Fibroblast of lung (primary cell): Measurements from ENCODE around the gene DIP2C. TPM values are rescaled to one million over a fixed set of nuclear protein-coding genes. Genes with fewer than 3 reads are reported as not detected.

ENCODE experiments used
- DNase-seq, 2 donors: peaks; one replicate each; pipeline versions ENCODE4 v3.0.0 to v3.0.0-alpha.2; 2010; ENCODE audit warnings: low read depth in 2 of 2
- H2AFZ ChIP-seq: 2 replicates; pipeline ENCODE4 v1.5.1; 2012; ENCODE audit warnings: low read length, control low read depth, inconsistent platforms
- H3K27ac ChIP-seq: 2 replicates; pipeline ENCODE4 v1.5.1; 2011; ENCODE audit warnings: low read length, control low read depth; ENCODE audit not compliant: insufficient read depth
- H3K27me3 ChIP-seq: 2 replicates; pipeline ENCODE4 v1.5.1; 2011; ENCODE audit warnings: mild to moderate bottlenecking, low read length; ENCODE audit not compliant: control insufficient read depth, insufficient read depth
- H3K36me3 ChIP-seq: 2 replicates; pipeline ENCODE4 v1.5.1; 2011; ENCODE audit warnings: low read length; ENCODE audit not compliant: control insufficient read depth, insufficient read depth
- H3K4me1 ChIP-seq: 2 replicates; pipeline ENCODE4 v1.5.1; 2011; ENCODE audit warnings: low read length; ENCODE audit not compliant: control insufficient read depth, insufficient read depth; ENCODE audit errors: extremely low read depth
- H3K4me2 ChIP-seq: 2 replicates; pipeline ENCODE4 v1.5.1; 2011; ENCODE audit warnings: low read length, control low read depth; ENCODE audit not compliant: insufficient read depth; ENCODE audit errors: extremely low read depth
- H3K4me3 ChIP-seq, 4 experiments: fragments of 200-600 bp in 1 of 4; sonication (generic) in 1 of 4; replicated peaks in 1 of 4; 2 replicates each; pipeline ENCODE4 v1.5.1; 2011 to 2016; ENCODE audit warnings: low read length in 4 of 4, low read depth in 3 of 4, mild to moderate bottlenecking in 3 of 4, control low read depth in 2 of 4, inconsistent platforms in 1 of 4, mixed read lengths in 1 of 4; ENCODE audit not compliant: insufficient read depth in 1 of 4; ENCODE audit errors: control extremely low read depth in 1 of 4
- H3K79me2 ChIP-seq: 2 replicates; pipeline ENCODE4 v1.5.1; 2012; ENCODE audit warnings: mild to moderate bottlenecking, low read length, inconsistent platforms; ENCODE audit not compliant: control insufficient read depth, insufficient read depth
- H3K9ac ChIP-seq: 2 replicates; pipeline ENCODE4 v1.5.1; 2011; ENCODE audit warnings: mild to moderate bottlenecking, low read length, control low read depth; ENCODE audit not compliant: insufficient read depth
- H3K9me3 ChIP-seq: 2 replicates; pipeline ENCODE4 v1.5.1; 2012; ENCODE audit warnings: low read depth, low read length; ENCODE audit not compliant: control insufficient read depth, insufficient read depth
- H4K20me1 ChIP-seq: 2 replicates; pipeline ENCODE4 v1.5.1; 2011; ENCODE audit warnings: low read length; ENCODE audit not compliant: control insufficient read depth, insufficient read depth; ENCODE audit errors: extremely low read depth
- CTCF ChIP-seq, 2 donors: IDR thresholded peaks in 1 of 2; conservative IDR thresholded peaks in 1 of 2; 1 replicate in 1 of 2; 2 replicates in 1 of 2; pipeline ENCODE4 v1.5.1; 2011 to 2012; ENCODE audit warnings: low read length in 2 of 2, control low read depth in 1 of 2, inconsistent platforms in 1 of 2, low read depth in 1 of 2, mild to moderate bottlenecking in 1 of 2
- EZH2 ChIP-seq: IDR thresholded peaks from 2 replicates; pipeline ENCODE4 v1.5.1; 2012; ENCODE audit warnings: low read length, control low read depth, mild to moderate bottlenecking; ENCODE audit errors: missing control alignments
- polyA plus RNA-seq, 2 donors: library from polyadenylated mRNA; depleted of rRNA in 1 of 2; stranded (reverse) in 1 of 2; unstranded in 1 of 2; fragments of >200 nt; gene quantifications; 2 replicates each; pipeline ENCODE4 v1.2.1, GENCODE V29; 2011 to 2012; ENCODE audit warnings: missing spikeins in 1 of 2
- total RNA-seq: library from RNA; depleted of rRNA; stranded (reverse); fragments of >200 nt; gene quantifications from 2 replicates; pipeline ENCODE4 v1.2.1, GENCODE V29; 2014

Gene DIP2C
- total and polyA plus RNA-seq, 2 donors (not counting 1 experiment from before 2014, with no cell fraction given) = 10.7 to 18.3 TPM

DNA sequence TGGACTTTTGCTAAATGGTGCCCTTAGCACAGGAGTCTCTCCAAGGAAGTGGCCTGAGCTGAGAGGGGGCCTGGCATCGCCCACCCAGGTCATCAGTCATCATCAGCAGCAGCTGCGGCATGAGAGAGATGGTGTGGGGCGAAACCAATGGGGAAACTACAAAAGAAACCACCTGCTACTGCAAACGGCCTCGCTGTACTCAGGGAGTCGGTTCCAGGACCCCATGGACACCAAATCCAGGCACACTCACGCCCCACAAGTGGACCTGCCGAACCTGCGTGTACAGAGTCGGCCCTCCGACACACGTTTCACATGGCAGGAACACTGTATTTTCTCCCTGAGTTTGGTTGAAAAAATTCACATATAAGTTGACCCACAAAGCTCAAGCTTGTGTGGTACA, 37.8 kb downstream of the DIP2C start:
- Histone ChIP-seq H3K27me3 (no peaks in the 10 kb centered on the region), H3K4me1 (peaks cover 3% of the 10 kb centered on the region), H3K4me2 (no peak overlapping the region), H3K27ac (no peak overlapping the region), H3K4me3 (no peak overlapping the region), H2AFZ (no peak overlapping the region), H3K36me3 (peaks cover 2% of the 10 kb centered on the region), H3K79me2 (peaks cover 36% of the 10 kb centered on the region), H3K9me3 (no peaks in the 10 kb centered on the region), H4K20me1 (no peaks in the 10 kb centered on the region), H3K9ac (no peak overlapping the region)
- TF ChIP-seq EZH2 = no peak
- TF ChIP-seq CTCF (conservative IDR thresholded peaks at IDR 0.05 in 1 of 2, IDR thresholded peaks at IDR 0.05 in 1 of 2; ENCODE audit: low read depth in 1 of 2, low read length in 2 of 2) = no peak
- DNase-seq = no peak

DNA sequence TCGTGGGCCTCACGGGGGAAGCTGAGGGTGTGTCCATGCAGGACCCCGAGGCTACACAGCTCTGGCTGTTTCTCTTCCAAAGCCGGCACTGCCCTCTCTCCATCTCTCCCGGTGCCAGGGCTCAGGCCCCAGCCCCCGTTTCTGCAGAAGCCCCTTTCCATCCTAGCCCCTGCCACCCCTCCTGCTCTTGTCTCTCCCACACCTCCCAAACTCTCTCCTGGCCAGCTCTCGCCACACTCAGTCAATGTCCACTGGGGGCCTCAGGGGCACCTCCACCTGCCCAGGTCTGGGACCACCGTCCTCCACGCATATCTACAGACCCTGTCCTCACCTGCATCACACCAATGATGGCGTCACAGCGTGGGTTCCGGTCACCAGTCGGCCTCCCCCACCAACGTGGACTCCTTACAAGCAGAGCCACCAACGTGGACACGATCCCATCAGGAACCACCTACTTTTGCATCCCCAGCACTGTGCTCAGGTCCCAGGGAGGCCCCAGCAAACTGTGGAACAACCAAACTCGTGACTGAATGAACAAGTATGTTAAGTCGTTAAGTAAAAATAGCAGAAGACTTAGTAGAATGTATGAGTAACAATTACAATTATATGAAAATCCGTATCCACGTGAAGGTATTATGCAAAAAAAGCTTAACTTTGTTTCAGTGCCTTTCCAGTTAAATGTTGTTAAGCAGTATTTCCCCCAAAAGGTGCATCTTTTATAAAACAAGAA, 38.4 kb downstream of the DIP2C start:
- DNase-seq = peak in 1 of 2 donors; percentile 53
- H3K4me3 ChIP-seq = no peak overlapping the region
- H3K9ac ChIP-seq = no peak overlapping the region
- H3K4me2 ChIP-seq = no peak overlapping the region
- peaks cover 36% of the 10 kb centered on the region for H3K79me2 ChIP-seq
- H3K36me3 ChIP-seq = peaks cover 2% of the 10 kb centered on the region
- H3K9me3 ChIP-seq = no peaks in the 10 kb centered on the region
- H4K20me1 ChIP-seq = no peaks in the 10 kb centered on the region
- H2AFZ ChIP-seq = no peak overlapping the region
- no peak overlapping the region for H3K27ac ChIP-seq
- TF ChIP-seq EZH2 (no peak), CTCF (conservative IDR thresholded peaks at IDR 0.05 in 1 of 2, IDR thresholded peaks at IDR 0.05 in 1 of 2; ENCODE audit: low read depth in 1 of 2, low read length in 2 of 2) (no peak)
- H3K27me3 ChIP-seq = no peaks in the 10 kb centered on the region
- H3K4me1 ChIP-seq = peaks cover 3% of the 10 kb centered on the region

- TF ChIP-seq CTCF (conservative IDR thresholded peaks at IDR 0.05 in 1 of 2, IDR thresholded peaks at IDR 0.05 in 1 of 2; ENCODE audit: low read depth in 1 of 2, low read length in 2 of 2) (no peak), EZH2 (no peak)
- Histone ChIP-seq H3K4me1 (peaks cover 3% of the 10 kb centered on the region), H3K79me2 (peaks cover 36% of the 10 kb centered on the region), H3K9ac (peak overlapping the region; percentile 48), H2AFZ (no peak overlapping the region), H3K4me3 (peak overlapping the region in 2 of 4 experiments; percentile 10 to 14), H3K4me2 (peak overlapping the region; percentile 40), H3K27ac (peak overlapping the region; percentile 39), H3K36me3 (peaks cover 2% of the 10 kb centered on the region), H3K27me3 (no peaks in the 10 kb centered on the region), H3K9me3 (no peaks in the 10 kb centered on the region), H4K20me1 (no peaks in the 10 kb centered on the region)
- DNase-seq = peak in 1 of 2 donors; percentile 39
These were observed 39.0 kb downstream of the DIP2C start for GRCh38 chr10:650441-650851.
